MG63 (cell line): ENCODE results near the gene NDUFV2. TPM values are rescaled to one million over a fixed set of nuclear protein-coding genes. Genes with fewer than 3 reads are reported as not detected.
"Not testable (repeated sequence)": the region's sequence is repeated elsewhere in the genome, so short reads cannot be mapped to it uniquely, and the experiment has no call there.

ENCODE experiments used
- DNase-seq: peaks from one replicate; pipeline ENCODE4 v3.0.0-alpha.2; 2020
- H3K27me3 ChIP-seq: fragments of 250-450 bp; sonication (Bioruptor Pico); 2 replicates; pipeline ENCODE4 v1.5.1; 2020; ENCODE audit warnings: mild to moderate bottlenecking, moderate library complexity
- H3K36me3 ChIP-seq: fragments of 250-450 bp; sonication (Bioruptor Pico); 2 replicates; pipeline ENCODE4 v1.5.1; 2020; ENCODE audit warnings: mild to moderate bottlenecking, moderate library complexity
- H3K4me3 ChIP-seq: fragments of 250-450 bp; sonication (Bioruptor Pico); 2 replicates; pipeline ENCODE4 v1.5.1; 2020; ENCODE audit warnings: mild to moderate bottlenecking, moderate library complexity
- H3K9me3 ChIP-seq: fragments of 250-450 bp; sonication (Bioruptor Pico); 2 replicates; pipeline ENCODE4 v1.5.1; 2020; ENCODE audit warnings: mild to moderate bottlenecking, moderate library complexity
- total RNA-seq: library from RNA; depleted of rRNA; stranded (reverse); fragments of >200 nt; shearing (Covaris generic); gene quantifications from 2 replicates; pipeline ENCODE4 v1.2.3, GENCODE V29; 2014; ENCODE audit warnings: low replicate concordance; rRNA removed

The NDUFV2 gene
- total RNA-seq, 1 experiment from 2014 or later, result 311 TPM

GRCh38 chr18:9162663-9163062 is 60.2 kb downstream of the NDUFV2 start:
- DNase-seq, H3K4me3 ChIP-seq, H3K36me3 ChIP-seq, H3K27me3 ChIP-seq: not testable (repeated sequence)
- H3K9me3 ChIP-seq, result peaks cover 15% of the 10 kb centered on the region

DNA sequence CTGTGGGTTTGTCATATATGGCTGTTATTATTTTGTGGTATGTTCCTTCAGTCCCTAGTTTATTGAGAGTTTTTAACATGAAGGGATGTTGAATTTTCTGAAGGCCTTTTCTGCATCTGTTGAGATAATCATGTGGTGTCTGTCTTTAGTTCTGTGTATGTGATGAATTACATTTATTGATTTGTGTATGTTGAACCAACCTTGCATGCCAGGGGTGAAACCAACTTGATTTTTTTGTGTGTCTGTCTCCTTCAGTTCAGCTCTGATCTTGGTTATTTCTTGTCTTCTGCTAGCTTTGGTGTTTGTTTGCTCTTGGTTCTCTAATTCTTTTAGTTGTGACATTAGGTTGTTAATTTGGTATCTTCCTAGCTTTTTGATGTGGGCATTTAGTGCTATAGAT is 61.6 kb downstream of the NDUFV2 start:
- not testable (repeated sequence) for H3K27me3 ChIP-seq, H3K4me3 ChIP-seq, DNase-seq, H3K36me3 ChIP-seq
- peaks cover 15% of the 10 kb centered on the region for H3K9me3 ChIP-seq

- H3K36me3 ChIP-seq, DNase-seq, H3K4me3 ChIP-seq, H3K27me3 ChIP-seq: not testable (repeated sequence)
- peaks cover 15% of the 10 kb centered on the region for H3K9me3 ChIP-seq
Observed at GRCh38 chr18:9165883-9166282, 63.4 kb downstream of the NDUFV2 start.

DNA sequence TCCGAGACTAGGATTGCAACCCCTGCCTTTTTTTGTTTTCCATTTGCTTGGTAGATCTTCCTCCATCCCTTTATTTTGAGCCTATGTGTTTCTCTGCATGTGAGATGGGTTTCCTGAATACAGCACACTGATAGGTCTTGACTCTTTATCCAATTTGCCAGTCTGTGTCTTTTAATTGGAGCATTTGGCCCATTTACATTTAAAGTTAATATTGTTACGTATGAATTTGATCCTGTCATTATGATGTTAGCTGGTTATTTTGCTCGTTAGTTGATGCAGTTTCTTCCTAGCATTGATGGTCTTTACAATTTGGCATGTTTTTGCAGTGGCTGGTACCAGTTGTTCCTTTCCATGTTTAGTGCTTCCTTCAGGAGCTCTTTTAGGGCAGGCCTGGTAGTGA is 67.0 kb downstream of the NDUFV2 start:
- not testable (repeated sequence) for DNase-seq, H3K4me3 ChIP-seq, H3K27me3 ChIP-seq, H3K36me3 ChIP-seq, H3K9me3 ChIP-seq

- not testable (repeated sequence) for H3K9me3 ChIP-seq, H3K27me3 ChIP-seq, H3K36me3 ChIP-seq, H3K4me3 ChIP-seq, DNase-seq
Observed at GRCh38 chr18:9171919-9172318, 69.4 kb downstream of the NDUFV2 start.

- no peaks in the 10 kb centered on the region for H3K27me3 ChIP-seq
- H3K9me3 ChIP-seq, result no peaks in the 10 kb centered on the region
- no peak overlapping the region for H3K4me3 ChIP-seq
- H3K36me3 ChIP-seq, result no peaks in the 10 kb centered on the region
- DNase-seq, result no peak
Observed at GRCh38 chr18:9172506-9173127, 70.1 kb downstream of the NDUFV2 start.

DNA sequence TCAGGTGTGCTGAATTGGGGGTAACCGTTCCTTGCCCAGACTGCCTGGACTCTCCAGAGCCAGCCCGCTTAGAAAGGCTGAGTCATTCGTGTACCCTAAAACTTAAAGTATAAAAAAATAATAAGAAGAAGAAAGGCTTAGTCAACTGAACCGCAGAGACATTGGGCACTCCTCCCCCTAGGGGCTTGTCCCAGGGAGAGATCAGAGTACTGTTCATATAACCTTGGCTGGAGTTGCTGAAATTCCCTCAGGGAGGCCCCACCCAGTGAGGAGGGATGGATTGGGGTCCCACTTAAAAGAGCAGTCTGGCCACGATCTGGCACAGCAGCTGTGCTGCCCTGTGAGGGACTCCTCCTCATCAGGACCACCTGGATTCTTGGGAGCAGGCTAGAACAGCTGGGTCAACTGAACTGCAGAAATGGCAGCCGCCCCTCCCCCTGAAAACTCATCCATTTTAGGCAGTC is 71.3 kb downstream of the NDUFV2 start:
- Histone ChIP-seq H3K36me3 (no peaks in the 10 kb centered on the region), H3K9me3 (no peaks in the 10 kb centered on the region), H3K4me3 (no peak overlapping the region), H3K27me3 (no peaks in the 10 kb centered on the region)
- DNase-seq, result no peak

GRCh38 chr18:9174302-9174701 is 71.8 kb downstream of the NDUFV2 start:
- no peak for DNase-seq
- Histone ChIP-seq H3K36me3 (no peaks in the 10 kb centered on the region), H3K9me3 (no peaks in the 10 kb centered on the region), H3K27me3 (no peaks in the 10 kb centered on the region), H3K4me3 (no peak overlapping the region)

DNA sequence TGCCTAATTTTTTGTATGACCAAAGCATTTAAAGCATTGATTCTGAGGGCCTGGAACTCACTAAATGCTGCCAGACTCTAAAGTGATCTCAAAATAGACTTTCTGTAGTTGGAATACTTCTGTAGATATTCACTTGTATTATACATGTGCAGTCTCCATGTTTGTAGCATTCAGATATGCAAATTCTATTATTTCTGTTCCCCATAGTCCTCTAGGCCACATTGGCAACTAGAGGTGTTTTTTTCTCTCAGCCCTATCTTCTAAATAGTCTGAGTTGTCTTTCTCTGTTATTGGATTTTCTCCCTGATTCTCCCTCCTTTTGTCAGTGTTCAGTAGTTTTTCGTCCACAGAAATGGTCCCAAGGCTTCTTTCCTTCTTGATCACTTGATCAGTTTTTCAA is 72.6 kb downstream of the NDUFV2 start:
- DNase-seq, result no peak
- Histone ChIP-seq H3K9me3 (no peaks in the 10 kb centered on the region), H3K27me3 (no peaks in the 10 kb centered on the region), H3K4me3 (no peak overlapping the region), H3K36me3 (no peaks in the 10 kb centered on the region)

- Histone ChIP-seq H3K27me3 (no peaks in the 10 kb centered on the region), H3K9me3 (no peaks in the 10 kb centered on the region), H3K4me3 (no peak overlapping the region), H3K36me3 (no peaks in the 10 kb centered on the region)
- DNase-seq, result no peak
Observed at GRCh38 chr18:9177031-9177430, 74.5 kb downstream of the NDUFV2 start.

DNA sequence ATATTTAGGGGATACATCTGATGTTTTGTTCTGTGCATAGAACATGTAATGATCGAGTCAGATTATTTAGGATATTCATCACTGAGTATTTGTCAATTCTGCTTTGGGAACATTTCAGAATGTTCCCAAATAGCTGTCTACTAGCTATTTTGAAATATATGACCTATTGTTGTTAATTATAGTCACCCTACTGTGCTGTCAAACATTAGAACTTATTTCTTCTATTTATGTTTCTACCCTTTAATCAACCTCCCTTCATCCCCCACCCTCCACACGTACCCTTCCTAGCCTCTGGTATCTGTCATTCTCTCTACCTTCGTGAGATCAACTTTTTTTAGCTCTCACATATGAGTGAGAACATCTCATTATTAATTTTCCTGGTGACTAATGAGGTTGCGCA is 75.0 kb downstream of the NDUFV2 start:
- no peak overlapping the region for H3K4me3 ChIP-seq
- H3K9me3 ChIP-seq, result no peaks in the 10 kb centered on the region
- DNase-seq, result no peak
- peaks cover 2% of the 10 kb centered on the region for H3K36me3 ChIP-seq
- H3K27me3 ChIP-seq, result no peaks in the 10 kb centered on the region

GRCh38 chr18:9178557-9178956 is 76.1 kb downstream of the NDUFV2 start:
- Histone ChIP-seq H3K36me3 (peaks cover 10% of the 10 kb centered on the region), H3K9me3 (peaks cover 6% of the 10 kb centered on the region), H3K4me3 (no peak overlapping the region), H3K27me3 (no peaks in the 10 kb centered on the region)
- DNase-seq, result no peak

GRCh38 chr18:9181275-9181674 is 78.8 kb downstream of the NDUFV2 start:
- Histone ChIP-seq H3K4me3 (no peak overlapping the region), H3K9me3 (peaks cover 6% of the 10 kb centered on the region), H3K36me3 (peaks cover 16% of the 10 kb centered on the region), H3K27me3 (no peaks in the 10 kb centered on the region)
- DNase-seq, result no peak

DNA sequence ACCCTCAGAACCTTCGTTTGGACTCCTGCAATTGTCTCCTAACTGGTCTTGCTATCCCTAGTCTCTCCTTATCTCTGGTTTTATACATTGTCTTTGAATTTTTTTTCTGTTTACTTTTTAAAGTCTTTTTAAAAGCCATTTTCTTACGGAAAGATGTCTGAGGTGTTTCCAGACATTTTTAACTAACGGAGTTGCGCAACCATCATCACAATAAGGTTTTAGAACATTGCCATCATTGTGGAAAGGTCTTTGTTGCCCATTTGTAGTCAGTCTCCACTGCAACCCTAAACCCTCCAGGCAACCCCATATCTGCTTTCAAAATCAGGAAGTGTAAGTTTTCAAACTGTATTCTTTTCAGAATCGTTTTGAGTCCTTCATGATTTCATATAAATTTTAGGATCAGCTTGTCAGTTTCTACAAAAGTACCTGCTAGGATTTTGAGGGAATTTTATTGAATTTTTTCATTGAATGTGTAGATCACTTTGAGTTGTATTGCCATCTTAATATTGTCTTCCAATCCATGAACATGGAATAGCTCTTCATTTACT is 80.4 kb downstream of the NDUFV2 start:
- peaks cover 6% of the 10 kb centered on the region for H3K9me3 ChIP-seq
- H3K4me3 ChIP-seq, result no peak overlapping the region
- H3K36me3 ChIP-seq, result peaks cover 16% of the 10 kb centered on the region
- no peak for DNase-seq
- no peaks in the 10 kb centered on the region for H3K27me3 ChIP-seq

Other genes with a start within 250 kb of the NDUFV2 start
- gene ANKRD12, start 34.1 kb downstream of the NDUFV2 start, total RNA-seq, result 7.8 and 9.6 TPM in 2 replicates
- 31.8 and 35.6 TPM in 2 replicates for gene TWSG1, start 232.1 kb downstream of the NDUFV2 start, total RNA-seq